ENCODE data around the gene CD38.
A peak's percentile ranks its signal among the peaks of the same experiment; 100 is the strongest.

GRCh38 chr4:15729910-15730533 lies 48.1 kb upstream of the CD38 start:
- TF ChIP-seq, protein P1, sequence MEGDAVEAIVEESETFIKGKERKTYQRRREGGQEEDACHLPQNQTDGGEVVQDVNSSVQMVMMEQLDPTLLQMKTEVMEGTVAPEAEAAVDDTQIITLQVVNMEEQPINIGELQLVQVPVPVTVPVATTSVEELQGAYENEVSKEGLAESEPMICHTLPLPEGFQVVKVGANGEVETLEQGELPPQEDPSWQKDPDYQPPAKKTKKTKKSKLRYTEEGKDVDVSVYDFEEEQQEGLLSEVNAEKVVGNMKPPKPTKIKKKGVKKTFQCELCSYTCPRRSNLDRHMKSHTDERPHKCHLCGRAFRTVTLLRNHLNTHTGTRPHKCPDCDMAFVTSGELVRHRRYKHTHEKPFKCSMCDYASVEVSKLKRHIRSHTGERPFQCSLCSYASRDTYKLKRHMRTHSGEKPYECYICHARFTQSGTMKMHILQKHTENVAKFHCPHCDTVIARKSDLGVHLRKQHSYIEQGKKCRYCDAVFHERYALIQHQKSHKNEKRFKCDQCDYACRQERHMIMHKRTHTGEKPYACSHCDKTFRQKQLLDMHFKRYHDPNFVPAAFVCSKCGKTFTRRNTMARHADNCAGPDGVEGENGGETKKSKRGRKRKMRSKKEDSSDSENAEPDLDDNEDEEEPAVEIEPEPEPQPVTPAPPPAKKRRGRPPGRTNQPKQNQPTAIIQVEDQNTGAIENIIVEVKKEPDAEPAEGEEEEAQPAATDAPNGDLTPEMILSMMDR (IDR thresholded peaks at IDR 0.05), result peak; percentile 84 to 90 (median 87)
- no peak for TF ChIP-seq POLR2A (IDR thresholded peaks at IDR 0.05)
